A673 (cell line): Measurements from ENCODE around the gene THRSP. TPM values are rescaled to one million over a fixed set of nuclear protein-coding genes. Genes with fewer than 3 reads are reported as not detected.
"Not testable (repeated sequence)": the region's sequence is repeated elsewhere in the genome, so short reads cannot be mapped to it uniquely, and the experiment has no call there.

ENCODE experiments used
- BruUV-seq: library from RNA; stranded (reverse); fragments of 400-500 nt; replicated peaks from 2 replicates; lab custom pipeline; 2021; lab: Mats Ljungman, UMichigan
- CTCF ChIA-PET: fragments of 300-600 bp; sonication (Branson Sonifier 250); formaldehyde crosslinking; loops from one replicate; lab custom pipeline; 2022; ENCODE audit warnings: antibody characterized with exemption; lab: Charles Lee
- POLR2A ChIA-PET: fragments of 300-600 bp; sonication (Branson Sonifier 250); formaldehyde crosslinking; loops from one replicate; lab custom pipeline; 2022; ENCODE audit warnings: antibody characterized with exemption; ENCODE audit not compliant: low non-redundant PET; lab: Charles Lee
- DNase-seq: peaks from one replicate; pipeline ENCODE4 v3.0.0-alpha.2; 2015; ENCODE audit warnings: low spot score
- H3K27ac ChIP-seq: fragments of 200-600 bp; sonication (generic); 2 replicates; pipeline ENCODE4 v1.5.1; 2016; ENCODE audit warnings: mixed run types, low read depth, mild to moderate bottlenecking, mixed read lengths, antibody characterized with exemption, low read length; ENCODE audit not compliant: poor library complexity, severe bottlenecking
- H3K27me3 ChIP-seq: fragments of 200-600 bp; sonication (generic); replicated peaks from 2 replicates; pipeline ENCODE4 v1.6.1; 2017; ENCODE audit warnings: mixed run types, low read depth, mild to moderate bottlenecking, mixed read lengths, antibody characterized with exemption, low read length; ENCODE audit not compliant: insufficient read depth, poor library complexity
- H3K36me3 ChIP-seq: fragments of 200-600 bp; sonication (generic); 2 replicates; pipeline ENCODE4 v1.6.1; 2016; ENCODE audit warnings: mixed run types, mild to moderate bottlenecking, mixed read lengths, antibody characterized with exemption, low read length; ENCODE audit not compliant: insufficient read depth, poor library complexity, severe bottlenecking
- H3K4me1 ChIP-seq: fragments of 200-600 bp; sonication (generic); 2 replicates; pipeline ENCODE4 v1.6.1; 2017; ENCODE audit warnings: mixed run types, mild to moderate bottlenecking, mixed read lengths, antibody characterized with exemption, low read length; ENCODE audit not compliant: insufficient read depth, poor library complexity, severe bottlenecking
- H3K4me3 ChIP-seq: fragments of 200-600 bp; sonication (generic); 2 replicates; pipeline ENCODE4 v1.5.1; 2016; ENCODE audit warnings: low read depth, mixed run types, mild to moderate bottlenecking, mixed read lengths, low read length; ENCODE audit not compliant: poor library complexity, severe bottlenecking
- H3K9me3 ChIP-seq: fragments of 200-600 bp; sonication (generic); 2 replicates; pipeline ENCODE4 v1.6.1; 2016; ENCODE audit warnings: mixed run types, low read depth, mild to moderate bottlenecking, mixed read lengths, antibody characterized with exemption, low read length; ENCODE audit not compliant: poor library complexity, severe bottlenecking
- EZH2 ChIP-seq: fragments of 200-600 bp; sonication (generic); IDR thresholded peaks from 2 replicates; pipeline ENCODE4 v1.6.1; 2017; ENCODE audit warnings: borderline replicate concordance, low read depth, mild to moderate bottlenecking, mixed read lengths, antibody characterized with exemption, low read length; ENCODE audit not compliant: poor library complexity, severe bottlenecking
- intact Hi-C: fragments of 100-400 bp; cut with micrococcal nuclease; formaldehyde crosslinking; loops from one replicate; pipeline ENCODE4 v1.10.0; 2022; ENCODE audit not compliant: unreplicated experiment
- total RNA-seq: library from RNA; stranded (reverse); gene quantifications from 2 replicates; pipeline ENCODE4 v1.2.3, GENCODE V29; 2021
- TF ChIP-seq, protein P1 (sequence below): fragments of 300-800, 200-600 bp; sonication (generic); conservative IDR thresholded peaks from 2 replicates; pipeline ENCODE4 v1.5.1; 2017; ENCODE audit warnings: low read depth, mild to moderate bottlenecking, antibody characterized with exemption, low read length, moderate library complexity, mixed read lengths

The THRSP gene
- total RNA-seq, 1 experiment from 2014 or later, result not detected

DNA sequence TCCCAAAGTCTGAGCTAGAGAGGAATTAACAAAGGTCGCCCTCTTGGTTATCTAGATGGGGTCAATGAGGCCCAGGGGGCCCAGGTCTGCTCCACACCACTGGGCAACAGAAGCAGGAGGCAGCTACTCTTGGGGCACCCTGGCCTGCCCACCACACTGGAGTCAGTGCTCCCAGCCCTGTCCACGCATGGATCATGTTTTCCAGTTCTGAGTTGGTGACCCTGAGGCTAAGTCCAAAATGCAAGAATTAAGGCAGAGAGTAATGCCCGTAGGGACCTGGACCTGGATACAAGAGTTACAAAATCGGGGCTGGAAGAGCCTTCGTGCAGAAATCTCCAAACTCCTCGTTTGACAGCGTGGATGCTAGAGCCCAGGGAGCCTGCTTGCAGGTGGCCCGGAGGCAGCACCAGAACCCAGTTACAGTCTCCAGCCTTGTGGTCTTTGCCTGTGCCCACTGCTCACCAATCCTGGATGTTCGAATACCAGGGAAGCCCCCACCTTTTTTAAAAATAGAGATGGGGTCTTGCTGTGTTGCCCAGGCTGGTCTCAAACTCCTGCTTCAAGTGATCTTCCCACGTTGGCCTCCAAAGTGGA lies 6.1 kb upstream of the THRSP start:
- CTCF ChIA-PET, result no interaction called here
- no peaks in the 10 kb centered on the region for H3K36me3 ChIP-seq

DNA sequence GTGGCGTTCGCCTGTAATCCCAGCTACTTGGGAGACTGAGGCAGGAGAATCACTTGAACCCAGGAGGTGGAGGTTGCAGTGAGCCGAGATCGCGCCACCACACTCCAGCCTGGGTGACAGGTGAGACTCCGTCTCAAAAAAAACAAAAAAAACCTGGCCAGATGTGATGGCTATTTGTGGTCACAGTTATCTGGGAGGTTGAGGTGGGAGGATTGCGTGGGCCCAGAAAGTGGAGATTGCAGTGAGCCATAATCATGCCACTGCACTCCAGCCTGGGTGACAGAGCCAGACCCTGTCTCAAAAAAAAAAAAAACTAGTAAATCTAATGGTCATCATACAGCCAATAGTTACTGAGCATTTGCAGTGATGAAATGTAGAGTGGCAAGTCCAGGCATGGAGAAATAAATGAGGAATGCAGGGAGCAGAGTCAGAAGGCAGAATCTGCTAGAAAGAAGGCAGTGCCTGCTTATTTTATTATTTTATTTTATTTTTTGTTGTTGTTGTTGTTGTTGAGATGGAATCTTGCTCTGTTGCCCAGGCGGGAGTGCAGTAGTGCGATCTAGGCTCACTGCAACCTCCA lies 3.8 kb upstream of the THRSP start:
- H3K27me3 ChIP-seq, BruUV-seq, H3K4me3 ChIP-seq, H3K9me3 ChIP-seq, H3K27ac ChIP-seq, DNase-seq, CTCF ChIA-PET, intact Hi-C loops, H3K4me1 ChIP-seq, H3K36me3 ChIP-seq, POLR2A ChIA-PET: not testable (repeated sequence)

More for the DNA sequence above, 6.1 kb upstream of the THRSP start:
- Histone ChIP-seq H3K9me3 (no peaks in the 10 kb centered on the region), H3K27me3 (no peaks in the 10 kb centered on the region), H3K4me3 (no peak overlapping the region), H3K27ac (no peak overlapping the region), H3K4me1 (no peaks in the 10 kb centered on the region)
- DNase-seq, result no peak
- intact Hi-C loops, result no loop called here
- TF ChIP-seq, protein P1, sequence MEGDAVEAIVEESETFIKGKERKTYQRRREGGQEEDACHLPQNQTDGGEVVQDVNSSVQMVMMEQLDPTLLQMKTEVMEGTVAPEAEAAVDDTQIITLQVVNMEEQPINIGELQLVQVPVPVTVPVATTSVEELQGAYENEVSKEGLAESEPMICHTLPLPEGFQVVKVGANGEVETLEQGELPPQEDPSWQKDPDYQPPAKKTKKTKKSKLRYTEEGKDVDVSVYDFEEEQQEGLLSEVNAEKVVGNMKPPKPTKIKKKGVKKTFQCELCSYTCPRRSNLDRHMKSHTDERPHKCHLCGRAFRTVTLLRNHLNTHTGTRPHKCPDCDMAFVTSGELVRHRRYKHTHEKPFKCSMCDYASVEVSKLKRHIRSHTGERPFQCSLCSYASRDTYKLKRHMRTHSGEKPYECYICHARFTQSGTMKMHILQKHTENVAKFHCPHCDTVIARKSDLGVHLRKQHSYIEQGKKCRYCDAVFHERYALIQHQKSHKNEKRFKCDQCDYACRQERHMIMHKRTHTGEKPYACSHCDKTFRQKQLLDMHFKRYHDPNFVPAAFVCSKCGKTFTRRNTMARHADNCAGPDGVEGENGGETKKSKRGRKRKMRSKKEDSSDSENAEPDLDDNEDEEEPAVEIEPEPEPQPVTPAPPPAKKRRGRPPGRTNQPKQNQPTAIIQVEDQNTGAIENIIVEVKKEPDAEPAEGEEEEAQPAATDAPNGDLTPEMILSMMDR, result no peak
- no peak for TF ChIP-seq EZH2
- POLR2A ChIA-PET, result interaction anchor here (0.5 kb wide), 1 partner anchor 362 kb away, joined by 4 read pairs; no protein-coding TSS in a partner anchor
- BruUV-seq, result no TSS peak

DNA sequence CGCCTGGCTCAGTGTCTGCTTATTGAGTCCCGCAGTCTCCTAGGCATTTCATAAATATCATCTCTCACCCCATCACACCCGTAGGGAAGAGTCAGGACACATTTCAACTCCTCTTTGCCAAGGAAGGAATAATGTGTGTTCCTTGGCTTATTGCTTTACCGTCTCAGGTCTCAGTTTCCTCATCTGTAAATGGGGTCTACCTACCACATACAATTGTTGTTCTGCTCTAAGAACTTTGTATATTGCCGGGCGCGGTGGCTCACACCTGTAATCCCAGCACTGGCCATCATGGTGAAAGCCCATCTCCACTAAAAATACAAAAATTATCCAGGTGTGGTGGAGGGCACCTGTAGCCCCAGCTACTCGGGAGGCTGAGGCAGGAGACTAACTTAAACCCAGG lies 3.1 kb upstream of the THRSP start:
- H3K9me3 ChIP-seq, result no peaks in the 10 kb centered on the region
- no TSS peak for BruUV-seq
- TF ChIP-seq, protein P1, result no peak
- TF ChIP-seq EZH2, result no peak
- no peak for DNase-seq
- ChIA-PET CTCF (interaction anchor here (0.7 kb wide), 1 partner anchor 377 kb away, joined by 7 read pairs; no protein-coding TSS in a partner anchor), POLR2A (no interaction called here)
- no peaks in the 10 kb centered on the region for H3K36me3 ChIP-seq
- intact Hi-C loops, result no loop called here
- H3K4me3 ChIP-seq, result no peak overlapping the region
- H3K4me1 ChIP-seq, result no peaks in the 10 kb centered on the region
- no peak overlapping the region for H3K27ac ChIP-seq
- H3K27me3 ChIP-seq, result no peaks in the 10 kb centered on the region
